BLaER1 treated with 17β-estradiol and CSF1 and Interleukin-3, amounts not matched to agents 10 nM and 100 nM (cell line): ENCODE measurements around the gene STPG1.
"Not testable (repeated sequence)": the region's sequence is repeated elsewhere in the genome, so short reads cannot be mapped to it uniquely, and the experiment has no call there.

Source experiments
- H3K27ac ChIP-seq, 11 experiments: shearing (Covaris generic); formaldehyde crosslinking; 2 replicates each; pipeline ENCODE4 v1.8.1; 2022
- H3K27me3 ChIP-seq, 11 experiments: shearing (Covaris generic); formaldehyde crosslinking; 2 replicates each; pipeline ENCODE4 v1.8.1; 2022
- H3K36me3 ChIP-seq, 11 experiments: shearing (Covaris generic); formaldehyde crosslinking; 2 replicates each; pipeline ENCODE4 v1.8.1; 2022
- H3K4me1 ChIP-seq, 10 experiments: shearing (Covaris generic); formaldehyde crosslinking; 2 replicates each; pipeline ENCODE4 v1.8.1; 2022
- H3K4me2 ChIP-seq, 11 experiments: shearing (Covaris generic); formaldehyde crosslinking; 2 replicates each; pipeline ENCODE4 v1.8.1; 2022
- H3K4me3 ChIP-seq, 10 experiments: shearing (Covaris generic); formaldehyde crosslinking; 2 replicates each; pipeline ENCODE4 v1.8.1; 2022
- H3K9ac ChIP-seq, 11 experiments: shearing (Covaris generic); formaldehyde crosslinking; 2 replicates each; pipeline ENCODE4 v1.8.1; 2022
- H3K9me3 ChIP-seq, 11 experiments: shearing (Covaris generic); formaldehyde crosslinking; replicated peaks in 1 of 11; 2 replicates each; pipeline ENCODE4 v1.8.1; 2022
- H4K20me1 ChIP-seq, 11 experiments: shearing (Covaris generic); formaldehyde crosslinking; 2 replicates each; pipeline ENCODE4 v1.8.1; 2022
- Cebpa-rat ChIP-seq, 11 experiments: shearing (Covaris generic); IDR thresholded peaks; 2 replicates each; pipeline ENCODE4 v1.8.1; 2022

The STPG1 gene

GRCh38 chr1:24413350-24414163, at the start of gene STPG1:
STPG1 (minus strand) TSS chr1:24413782; CDS start chr1:24401388, 12,394 bp downstream.
- Histone ChIP-seq H3K27me3 (peaks cover 8 to 30% (median 23%) of the 10 kb centered on the region in 11 experiments), H3K36me3 (no peaks in the 10 kb centered on the region), H3K9me3 (peaks cover 0 to 6% (median under 1%) of the 10 kb centered on the region in 11 experiments; a peak in 13 of 22 replicates), H3K4me3 (peak within 1 kb of the TSS; percentile 52 to 73 (median 60)), H3K27ac (peak within 1 kb of the TSS in 7 of 11 experiments; percentile 1 to 59 (median 40); a peak in 9 of 22 replicates), H4K20me1 (peaks cover 0 to 5% (median 0%) of the 10 kb centered on the region in 11 experiments; a peak in 1 of 22 replicates), H3K9ac (peak within 1 kb of the TSS; percentile 24 to 69 (median 61); a peak in 18 of 22 replicates), H3K4me2 (peak within 1 kb of the TSS; percentile 66 to 88 (median 77)), H3K4me1 (peaks cover 20 to 36% (median 31%) of the 10 kb centered on the region in 10 experiments)
- TF ChIP-seq Cebpa-rat (IDR thresholded peaks at IDR 0.05), result no peak

GRCh38 chr1:24462128-24462527, 48.5 kb upstream of the STPG1 start:
- not testable (repeated sequence) for H3K4me3 ChIP-seq, H3K27me3 ChIP-seq, H4K20me1 ChIP-seq, H3K4me2 ChIP-seq, H3K9ac ChIP-seq, H3K27ac ChIP-seq
- Histone ChIP-seq H3K36me3 (peaks cover 6 to 56% (median 28%) of the 10 kb centered on the region in 11 experiments; a peak in 15 of 22 replicates), H3K9me3 (peaks cover 0 to 22% (median 13%) of the 10 kb centered on the region in 11 experiments; a peak in 14 of 22 replicates), H3K4me1 (peaks cover 0 to 24% (median 14%) of the 10 kb centered on the region in 10 experiments; a peak in 12 of 20 replicates)

GRCh38 chr1:24459551-24460266, 46.1 kb upstream of the STPG1 start:
- Histone ChIP-seq H4K20me1 (no peaks in the 10 kb centered on the region), H3K4me3 (no peak overlapping the region), H3K9ac (no peak overlapping the region), H3K4me1 (peaks cover 0 to 2% (median 0%) of the 10 kb centered on the region in 10 experiments; a peak in 3 of 20 replicates), H3K27ac (no peak overlapping the region), H3K4me2 (no peak overlapping the region), H3K36me3 (peaks cover 6 to 60% (median 31%) of the 10 kb centered on the region in 11 experiments; a peak in 16 of 22 replicates), H3K27me3 (no peaks in the 10 kb centered on the region), H3K9me3 (peaks cover 0 to 22% (median 13%) of the 10 kb centered on the region in 11 experiments; a peak in 14 of 22 replicates)
- TF ChIP-seq Cebpa-rat (IDR thresholded peaks at IDR 0.05), result no peak

GRCh38 chr1:24457866-24458265, 44.3 kb upstream of the STPG1 start:
- H3K9me3 ChIP-seq, result peaks cover 0 to 22% (median 13%) of the 10 kb centered on the region in 11 experiments; a peak in 14 of 22 replicates
- H3K36me3 ChIP-seq, result peaks cover 6 to 60% (median 31%) of the 10 kb centered on the region in 11 experiments; a peak in 16 of 22 replicates
- H3K4me2 ChIP-seq, result no peak overlapping the region
- no peak for TF ChIP-seq Cebpa-rat (IDR thresholded peaks at IDR 0.05)
- no peak overlapping the region for H3K9ac ChIP-seq
- peaks cover 0 to 9% (median 0%) of the 10 kb centered on the region in 10 experiments; a peak in 2 of 20 replicates for H3K4me1 ChIP-seq
- no peaks in the 10 kb centered on the region for H3K27me3 ChIP-seq
- H4K20me1 ChIP-seq, result no peaks in the 10 kb centered on the region
- H3K4me3 ChIP-seq, result no peak overlapping the region
- no peak overlapping the region for H3K27ac ChIP-seq

- peaks cover 0 to 13% (median 0%) of the 10 kb centered on the region in 10 experiments; a peak in 2 of 20 replicates for H3K4me1 ChIP-seq
- peaks cover 0 to 1% (median 0%) of the 10 kb centered on the region in 11 experiments; a peak in 3 of 22 replicates for H3K9me3 ChIP-seq
- no peak overlapping the region for H3K4me2 ChIP-seq
- no peak overlapping the region for H3K4me3 ChIP-seq
- no peak overlapping the region for H3K9ac ChIP-seq
- H4K20me1 ChIP-seq, result no peaks in the 10 kb centered on the region
- no peak for TF ChIP-seq Cebpa-rat (IDR thresholded peaks at IDR 0.05)
- H3K27me3 ChIP-seq, result no peaks in the 10 kb centered on the region
- H3K36me3 ChIP-seq, result peaks cover 2 to 54% (median 25%) of the 10 kb centered on the region in 11 experiments; a peak in 16 of 22 replicates
- no peak overlapping the region for H3K27ac ChIP-seq
These were observed 41.7 kb upstream of the STPG1 start for GRCh38 chr1:24455272-24455671.

GRCh38 chr1:24454673-24455072, 41.1 kb upstream of the STPG1 start:
- Histone ChIP-seq H3K4me3 (no peak overlapping the region), H3K9ac (no peak overlapping the region), H4K20me1 (no peaks in the 10 kb centered on the region), H3K4me1 (peaks cover 0 to 13% (median 0%) of the 10 kb centered on the region in 10 experiments; a peak in 2 of 20 replicates), H3K27me3 (no peaks in the 10 kb centered on the region), H3K27ac (no peak overlapping the region), H3K4me2 (peak overlapping the region in 1 of 11 experiments; percentile 11; a peak in 1 of 22 replicates), H3K36me3 (peaks cover 0 to 51% (median 26%) of the 10 kb centered on the region in 11 experiments; a peak in 14 of 22 replicates), H3K9me3 (no peaks in the 10 kb centered on the region; a peak in 1 of 22 replicates)
- TF ChIP-seq Cebpa-rat (IDR thresholded peaks at IDR 0.05), result no peak

- Histone ChIP-seq H3K27ac (no peak overlapping the region), H3K4me1 (peaks cover 0 to 13% (median 0%) of the 10 kb centered on the region in 10 experiments; a peak in 2 of 20 replicates), H3K4me3 (no peak overlapping the region), H3K27me3 (no peaks in the 10 kb centered on the region), H3K36me3 (peaks cover 0 to 51% (median 18%) of the 10 kb centered on the region in 11 experiments; a peak in 12 of 22 replicates), H3K9ac (no peak overlapping the region), H3K9me3 (no peaks in the 10 kb centered on the region), H4K20me1 (no peaks in the 10 kb centered on the region), H3K4me2 (no peak overlapping the region)
- TF ChIP-seq Cebpa-rat (IDR thresholded peaks at IDR 0.05), result no peak
These were observed 39.4 kb upstream of the STPG1 start for GRCh38 chr1:24452922-24453485.

GRCh38 chr1:24451746-24452145, 38.2 kb upstream of the STPG1 start:
- Histone ChIP-seq H3K4me3 (no peak overlapping the region), H3K27ac (peak overlapping the region in 1 of 11 experiments; percentile 13; a peak in 1 of 22 replicates), H3K9me3 (no peaks in the 10 kb centered on the region), H4K20me1 (no peaks in the 10 kb centered on the region), H3K4me1 (peaks cover 0 to 13% (median 0%) of the 10 kb centered on the region in 10 experiments; a peak in 2 of 20 replicates), H3K27me3 (no peaks in the 10 kb centered on the region), H3K4me2 (no peak overlapping the region), H3K36me3 (peaks cover 0 to 46% (median 17%) of the 10 kb centered on the region in 11 experiments; a peak in 12 of 22 replicates), H3K9ac (no peak overlapping the region)
- TF ChIP-seq Cebpa-rat (IDR thresholded peaks at IDR 0.05), result no peak
